ENCODE results near the gene CMIP.

CMIP gene

GRCh38 chr16:81409016-81409556 lies 35.5 kb upstream of the CMIP start:
- in situ Hi-C loops (cut with HindIII; ENCODE audit: low sequenced_read_pairs) = no loop called here
- no peak for DNase-seq (ENCODE audit: low read depth, low spot score)
- TF ChIP-seq CTCF (IDR thresholded peaks at IDR 0.05; ENCODE audit: low read depth, low read length) = no peak
- H3K4me3 ChIP-seq (ENCODE audit: low read depth, low read length) = no peak overlapping the region

- in situ Hi-C loops (cut with HindIII; ENCODE audit: low sequenced_read_pairs) = no loop called here
- no peak overlapping the region for H3K4me3 ChIP-seq (ENCODE audit: low read depth, low read length)
- no peak for DNase-seq (ENCODE audit: low read depth, low spot score)
- no peak for TF ChIP-seq CTCF (IDR thresholded peaks at IDR 0.05; ENCODE audit: low read depth, low read length)
These were observed 33.8 kb upstream of the CMIP start for GRCh38 chr16:81410643-81411293.

GRCh38 chr16:81413245-81413990 lies 31.2 kb upstream of the CMIP start:
- no peak for DNase-seq (ENCODE audit: low read depth, low spot score)
- no peak overlapping the region for H3K4me3 ChIP-seq (ENCODE audit: low read depth, low read length)
- no peak for TF ChIP-seq CTCF (IDR thresholded peaks at IDR 0.05; ENCODE audit: low read depth, low read length)
- in situ Hi-C loops (cut with HindIII; ENCODE audit: low sequenced_read_pairs) = no loop called here

GRCh38 chr16:81415751-81416150 lies 28.9 kb upstream of the CMIP start:
- H3K4me3 ChIP-seq (ENCODE audit: low read depth, low read length) = no peak overlapping the region
- in situ Hi-C loops (cut with HindIII; ENCODE audit: low sequenced_read_pairs) = no loop called here
- TF ChIP-seq CTCF (IDR thresholded peaks at IDR 0.05; ENCODE audit: low read depth, low read length) = no peak
- DNase-seq (ENCODE audit: low read depth, low spot score) = no peak

- in situ Hi-C loops (cut with HindIII; ENCODE audit: low sequenced_read_pairs) = no loop called here
- TF ChIP-seq CTCF (IDR thresholded peaks at IDR 0.05; ENCODE audit: low read depth, low read length) = no peak
- no peak for DNase-seq (ENCODE audit: low read depth, low spot score)
- no peak overlapping the region for H3K4me3 ChIP-seq (ENCODE audit: low read depth, low read length)
These were observed 27.9 kb upstream of the CMIP start for GRCh38 chr16:81416749-81417148.

- DNase-seq (ENCODE audit: low read depth, low spot score) = no peak
- no peak for TF ChIP-seq CTCF (IDR thresholded peaks at IDR 0.05; ENCODE audit: low read depth, low read length)
- in situ Hi-C loops (cut with HindIII; ENCODE audit: low sequenced_read_pairs) = no loop called here
- H3K4me3 ChIP-seq (ENCODE audit: low read depth, low read length) = no peak overlapping the region
These were observed 27.4 kb upstream of the CMIP start for GRCh38 chr16:81417210-81417609.
